Islet precursor cell (in vitro differentiated cells): Measurements from ENCODE around the gene VAT1.

Experiments
- DNase-seq: peaks from one replicate; pipeline ENCODE4 v3.0.0-alpha.2; 2018

The VAT1 gene

DNA sequence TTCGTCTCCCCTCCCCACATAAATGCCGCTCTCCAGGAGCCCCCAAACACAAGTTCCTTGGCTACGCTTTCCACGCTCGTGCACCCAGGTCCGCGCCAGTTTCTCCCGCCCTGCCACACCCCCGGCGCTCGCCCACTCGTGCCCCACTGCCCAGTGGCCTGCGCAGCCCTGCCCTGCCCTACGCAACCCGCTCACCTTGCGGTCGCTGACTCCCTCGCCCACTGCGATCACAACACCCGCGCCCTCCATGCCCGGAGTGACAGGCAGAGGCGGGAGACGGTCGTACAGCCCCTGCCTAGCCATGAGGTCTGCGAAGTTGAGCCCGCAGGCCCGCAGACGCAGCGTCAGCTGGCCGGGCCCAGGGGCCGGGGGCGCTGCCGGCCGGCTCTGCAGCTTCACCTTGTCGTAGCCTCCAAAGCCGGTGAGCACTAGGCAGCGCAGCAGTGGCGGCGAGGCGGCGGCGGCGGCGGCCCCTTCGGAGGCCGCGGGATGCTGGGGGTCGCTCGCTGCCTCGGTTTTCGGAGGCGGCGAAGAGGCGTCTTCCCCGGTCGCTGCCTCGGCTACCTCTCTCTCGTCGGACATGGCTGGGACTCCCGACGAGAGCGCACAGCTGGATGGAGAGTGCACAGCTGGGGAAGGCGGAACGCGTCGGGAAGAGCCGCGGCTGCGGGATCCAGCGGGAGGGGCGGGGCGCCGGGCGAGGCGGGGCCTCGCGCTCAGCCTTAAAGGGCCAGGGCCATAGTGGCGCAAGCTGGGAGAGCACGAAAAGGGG lies at the start of gene VAT1:
VAT1 (minus strand) TSS at position 645 of the 772 bp plus-strand sequence; CDS start at position 582, 63 bp downstream.
- peak; percentile 92 for DNase-seq

DNA sequence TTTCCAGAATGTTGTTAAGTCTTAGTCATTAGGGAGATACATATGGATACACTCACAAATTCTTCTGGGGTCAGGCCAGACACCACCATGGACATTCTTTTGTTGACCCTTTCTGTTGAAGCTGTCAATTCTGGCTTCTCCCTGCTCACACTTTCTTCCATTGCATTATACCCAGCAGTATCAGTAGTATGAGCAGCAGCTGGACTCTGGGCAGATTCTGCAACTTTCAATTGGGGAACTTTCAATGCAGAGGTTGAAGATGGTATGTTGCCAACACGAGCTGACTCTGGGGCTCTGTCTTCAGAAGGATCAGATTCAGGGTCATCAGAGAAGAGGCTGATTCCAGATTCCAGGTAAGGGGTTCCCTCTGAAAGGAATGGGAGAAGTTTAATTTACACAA lies 48.7 kb upstream of the VAT1 start:
- DNase-seq, result no peak

DNA sequence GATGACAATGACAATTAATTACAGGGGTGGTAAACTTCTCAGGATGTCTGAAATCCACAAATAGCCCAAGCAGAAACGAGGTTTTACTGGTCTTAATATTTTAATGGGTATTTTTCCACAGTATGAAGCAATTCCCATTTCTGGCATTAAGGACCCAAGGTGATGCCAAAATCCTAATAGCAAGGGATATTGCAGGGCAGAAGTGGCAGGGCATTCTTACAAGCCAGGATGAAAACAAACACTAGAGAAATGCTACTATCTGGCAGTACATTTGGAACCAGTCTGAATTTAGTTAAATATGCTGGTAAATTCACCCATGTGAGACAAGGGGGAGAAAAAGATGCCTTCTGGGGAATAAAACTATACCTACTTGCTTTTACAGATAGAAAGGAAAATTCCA lies 48.1 kb upstream of the VAT1 start:
- DNase-seq, result no peak

DNA sequence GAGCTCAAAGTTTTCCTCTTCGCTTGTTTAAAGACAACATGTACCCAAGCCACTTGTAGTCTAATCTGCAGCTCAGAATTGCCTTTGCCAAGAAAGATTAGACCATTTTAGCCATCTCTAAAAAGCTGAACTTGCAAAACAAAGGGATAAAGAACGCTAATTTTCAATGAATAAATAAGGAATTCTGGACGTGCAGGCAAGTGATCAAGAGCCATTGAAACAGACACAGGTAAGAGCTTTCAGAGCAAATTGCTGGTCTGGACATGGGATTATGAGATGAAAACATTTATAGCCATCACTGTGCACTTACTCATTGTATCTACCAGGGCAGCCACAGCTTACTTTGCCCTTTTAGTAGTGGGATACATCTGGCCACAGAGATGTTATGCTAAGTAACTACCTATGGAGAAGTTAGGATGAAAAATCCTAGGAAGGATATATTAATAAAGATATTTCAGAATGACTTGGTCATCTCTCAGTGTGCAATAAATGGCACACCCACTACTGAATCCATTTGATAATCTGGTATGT lies 47.2 kb upstream of the VAT1 start:
- no peak for DNase-seq

DNA sequence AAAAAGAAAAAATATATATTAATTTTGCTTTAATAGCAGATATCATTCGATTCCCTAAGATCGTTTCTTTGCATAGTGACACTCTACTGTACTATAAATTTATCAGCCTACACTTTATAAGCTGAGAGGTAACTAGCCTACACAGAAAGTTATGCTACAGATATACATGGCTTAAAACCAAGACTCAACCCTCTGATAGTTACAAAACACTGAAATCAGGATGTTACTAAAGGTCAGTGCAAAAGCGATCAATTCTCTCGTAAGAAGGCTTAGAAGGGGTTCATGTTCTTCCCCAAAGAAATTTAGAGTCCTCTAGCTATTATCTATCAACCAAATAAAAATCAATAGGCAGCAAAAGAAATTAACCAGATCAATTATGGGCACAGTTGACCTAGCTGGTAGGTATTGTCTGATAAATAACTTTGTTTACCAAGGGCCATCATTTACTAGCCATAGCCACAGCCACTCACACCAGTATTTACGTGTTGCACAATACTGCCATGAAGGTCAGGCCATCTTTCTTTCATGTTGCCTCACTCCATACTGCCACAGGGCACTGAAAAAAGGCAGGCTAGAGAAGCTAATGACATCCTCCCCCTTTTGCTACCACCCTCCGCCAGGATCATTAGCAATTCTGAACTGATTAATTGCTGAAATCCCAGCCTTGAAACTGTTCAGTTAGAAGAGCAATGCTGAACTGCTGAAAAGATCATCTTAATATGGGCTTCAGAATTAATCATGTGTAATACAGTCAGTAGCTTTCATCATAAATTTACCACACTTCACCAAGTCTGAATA lies 46.6 kb upstream of the VAT1 start:
- DNase-seq, result no peak

DNA sequence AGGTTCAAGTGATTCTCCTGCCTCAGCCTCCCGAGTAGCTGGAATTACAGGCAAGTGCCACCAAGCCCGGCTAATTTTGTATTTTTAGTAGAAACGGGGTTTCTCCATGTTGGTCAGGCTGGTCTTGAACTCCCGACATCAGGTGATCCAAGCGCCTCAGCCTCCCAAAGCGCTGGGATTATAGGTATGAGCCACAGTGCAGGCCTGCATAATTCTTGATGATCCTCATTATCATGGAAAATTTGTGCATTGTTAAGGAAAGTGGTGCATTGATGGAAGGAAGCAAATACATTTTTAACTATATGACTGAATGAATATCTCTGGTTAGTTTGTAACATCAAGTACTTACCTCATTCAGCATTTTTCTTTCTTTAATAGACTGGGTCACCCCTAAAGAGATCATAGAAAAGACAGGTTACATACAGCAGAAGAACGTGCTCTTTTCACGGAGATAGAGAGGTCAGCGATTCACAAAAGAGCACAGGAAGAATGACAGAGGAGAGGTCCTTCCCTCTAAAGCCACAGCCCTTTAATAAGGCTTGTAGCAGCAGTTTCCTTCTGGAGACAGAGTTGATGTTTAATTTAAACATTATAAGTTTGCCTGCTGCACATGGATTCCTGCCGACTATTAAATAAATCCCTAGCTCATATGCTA lies 40.9 kb upstream of the VAT1 start:
- DNase-seq, result no peak

DNA sequence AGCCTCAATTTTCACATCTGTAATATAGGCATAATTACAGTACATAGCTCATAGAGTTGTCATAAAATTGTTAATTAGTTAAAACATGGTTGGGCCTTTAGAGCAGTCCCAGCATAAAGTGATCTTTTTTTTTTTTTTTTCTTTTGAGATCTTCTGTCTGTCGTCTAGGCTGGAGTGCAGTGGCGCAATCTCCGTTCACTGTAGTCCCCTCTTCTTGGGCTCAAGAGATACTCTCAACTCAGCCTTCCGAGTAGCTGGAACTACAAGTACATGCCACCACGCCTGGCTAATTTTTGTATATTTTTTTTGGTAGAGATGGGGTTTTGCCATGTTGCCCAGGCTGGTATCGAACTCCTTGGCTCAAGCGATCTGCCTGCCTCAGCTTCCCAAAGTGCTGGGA lies 33.9 kb upstream of the VAT1 start:
- no peak for DNase-seq

DNA sequence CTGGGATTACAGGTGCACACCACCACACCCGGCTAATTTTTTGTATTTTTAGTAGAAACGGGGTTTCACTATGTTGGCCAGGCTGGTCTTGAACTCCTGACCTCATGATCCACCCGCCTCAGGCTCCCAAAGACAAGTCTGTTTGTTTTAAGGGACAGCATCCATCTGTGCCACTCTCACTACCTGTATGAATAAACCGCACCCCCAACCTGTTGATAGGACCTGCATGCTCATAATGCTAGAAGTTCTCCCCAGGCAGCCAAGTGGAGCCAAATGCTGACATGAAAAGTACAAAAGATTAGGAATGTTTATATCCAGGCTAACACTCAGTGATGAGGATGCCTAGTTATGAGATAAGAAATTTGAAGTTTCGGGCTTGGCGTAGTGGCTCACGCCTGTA lies 30.8 kb upstream of the VAT1 start:
- DNase-seq, result peak; percentile 14

DNA sequence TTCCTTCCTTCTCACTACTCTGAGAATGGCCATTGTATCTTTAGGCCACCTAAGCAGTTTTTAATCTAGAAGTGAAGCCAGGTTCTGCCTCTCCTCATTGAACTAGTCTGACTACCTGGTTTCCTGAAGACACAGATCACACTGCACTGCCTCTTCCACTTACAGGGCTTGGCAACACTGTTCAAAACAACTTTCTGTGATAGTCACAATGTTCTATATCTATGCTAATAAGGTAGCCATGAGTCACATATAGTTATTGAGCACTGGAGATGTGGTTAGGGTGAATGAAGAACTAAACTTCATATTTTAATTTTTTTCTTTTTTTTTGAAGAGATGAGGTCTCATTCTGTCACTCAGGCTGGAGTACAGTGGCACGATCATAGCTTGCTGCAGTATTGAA lies 29.8 kb upstream of the VAT1 start:
- DNase-seq, result peak; percentile 21

DNA sequence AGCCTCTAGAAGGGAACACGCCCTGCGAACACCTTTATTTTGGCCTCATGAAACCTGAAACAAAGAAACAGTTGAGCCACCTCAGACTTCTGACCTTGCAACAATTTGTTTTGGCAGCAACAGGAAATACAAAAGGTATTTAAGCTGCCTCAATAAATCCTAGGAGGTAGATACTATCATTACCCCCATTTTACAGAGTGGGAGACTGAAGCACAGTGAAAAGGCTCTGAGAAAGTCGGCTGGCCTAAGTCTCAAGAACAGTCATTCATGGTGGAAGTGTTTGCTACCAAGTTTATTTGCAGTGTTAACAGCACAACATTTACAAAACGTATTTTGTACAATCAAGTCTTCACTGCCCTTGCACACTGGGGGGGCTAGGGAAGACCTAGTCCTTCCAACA lies 21.8 kb upstream of the VAT1 start:
- DNase-seq, result no peak

DNA sequence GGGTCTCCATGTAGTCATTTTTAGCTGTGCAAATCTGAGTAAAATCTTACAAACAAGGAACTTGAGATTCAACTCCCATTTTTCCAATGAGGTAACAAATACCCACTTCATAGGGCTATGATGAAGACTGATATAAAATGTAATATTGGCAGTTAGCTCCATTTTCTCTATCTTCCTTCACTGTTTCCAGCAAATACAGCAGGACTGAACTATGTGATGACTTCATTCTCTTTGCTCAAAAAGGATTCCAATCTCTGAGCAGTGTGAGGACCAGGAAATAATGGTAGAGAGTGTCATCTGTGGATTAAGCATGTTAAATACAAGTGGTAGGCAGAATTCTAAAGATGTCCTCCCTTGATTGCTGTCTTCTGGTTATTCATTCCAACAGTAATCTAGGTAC lies 21.1 kb upstream of the VAT1 start:
- DNase-seq, result no peak

DNA sequence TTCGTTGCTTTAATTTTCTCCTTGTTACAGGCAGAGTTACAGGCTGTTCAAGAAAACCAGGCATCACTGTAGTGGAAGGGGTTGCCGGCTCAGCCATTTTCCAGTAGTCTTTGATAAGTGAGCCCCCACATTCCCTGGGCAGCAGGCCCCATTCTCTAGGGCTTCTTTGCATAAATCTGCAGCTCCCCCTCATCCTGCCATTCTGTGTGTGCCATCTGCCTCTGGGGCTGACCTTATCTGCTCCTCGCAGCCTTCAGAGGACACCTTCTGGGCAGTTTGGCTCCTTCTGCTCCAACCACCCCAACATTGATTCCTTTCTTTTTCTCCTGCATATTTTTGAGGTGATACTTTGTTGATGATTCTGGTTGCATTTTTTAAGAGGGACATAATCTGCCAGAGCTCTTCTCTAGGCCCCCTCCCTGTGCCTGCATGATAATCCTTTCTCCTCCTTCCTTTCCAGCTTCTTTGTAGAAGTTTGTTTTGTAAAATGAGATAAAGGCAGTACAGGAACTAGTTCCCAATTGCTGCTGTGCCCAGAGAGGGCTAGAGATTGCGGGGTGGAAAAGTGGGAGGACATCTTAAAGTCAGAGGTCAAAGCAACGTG lies 19.9 kb upstream of the VAT1 start:
- no peak for DNase-seq

DNA sequence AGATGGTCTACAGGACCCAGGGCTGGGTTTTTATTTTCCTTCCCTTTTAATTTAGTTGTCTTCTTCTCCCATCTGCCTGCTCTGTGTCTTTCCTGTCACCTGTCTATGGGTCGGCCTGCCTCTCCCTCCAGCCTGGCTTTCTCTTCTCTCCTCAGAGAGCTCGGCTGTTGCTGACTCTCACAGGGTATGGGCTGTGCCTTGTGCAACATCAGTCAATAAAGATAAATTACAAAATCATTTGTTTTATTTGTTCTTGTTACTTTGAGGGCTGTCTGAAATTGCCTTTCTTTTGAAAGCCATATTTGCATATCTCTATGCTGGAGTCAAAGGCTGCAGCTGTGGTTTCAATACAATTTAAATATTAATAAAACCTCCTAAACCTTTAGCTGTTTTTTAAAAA lies 18.5 kb upstream of the VAT1 start:
- DNase-seq, result no peak

DNA sequence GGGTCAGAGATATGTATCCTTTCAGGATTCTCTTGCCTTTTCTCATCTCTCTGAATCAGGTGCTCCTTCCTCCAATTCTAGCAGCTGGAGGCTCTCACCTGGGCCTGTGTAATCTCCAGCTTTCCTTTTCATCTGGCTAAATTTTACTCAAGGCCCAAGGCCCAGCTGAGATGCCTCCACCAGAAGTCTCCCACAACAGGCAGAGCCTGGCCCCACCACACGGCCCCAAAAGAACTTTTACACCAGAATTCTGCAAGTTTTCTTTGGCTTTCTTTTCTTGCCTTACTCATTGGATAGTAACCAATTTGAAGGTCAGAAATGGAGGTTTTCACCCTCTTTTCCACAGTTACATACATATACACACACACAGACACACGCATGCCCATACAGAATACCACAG lies 17.5 kb upstream of the VAT1 start:
- DNase-seq, result no peak

DNA sequence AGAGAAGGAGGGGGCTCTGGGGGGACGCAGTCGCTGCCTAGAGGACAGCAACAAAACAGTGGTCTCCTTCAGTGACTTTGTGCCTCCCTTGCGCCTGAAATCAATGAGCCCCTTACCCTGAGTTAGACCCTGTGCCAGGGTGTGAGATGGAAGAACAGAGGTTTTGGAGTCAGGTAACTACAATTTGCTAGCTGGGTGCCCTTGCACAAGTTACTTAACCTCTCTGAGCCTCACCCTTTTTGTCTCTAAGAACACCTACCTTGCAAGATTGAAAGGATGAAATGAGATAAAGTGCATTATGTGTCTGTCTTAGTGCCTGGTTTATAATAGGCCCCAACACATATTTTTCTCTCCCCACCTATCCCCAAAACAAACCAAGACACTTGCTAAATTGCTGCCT lies 12.7 kb upstream of the VAT1 start:
- no peak for DNase-seq

DNA sequence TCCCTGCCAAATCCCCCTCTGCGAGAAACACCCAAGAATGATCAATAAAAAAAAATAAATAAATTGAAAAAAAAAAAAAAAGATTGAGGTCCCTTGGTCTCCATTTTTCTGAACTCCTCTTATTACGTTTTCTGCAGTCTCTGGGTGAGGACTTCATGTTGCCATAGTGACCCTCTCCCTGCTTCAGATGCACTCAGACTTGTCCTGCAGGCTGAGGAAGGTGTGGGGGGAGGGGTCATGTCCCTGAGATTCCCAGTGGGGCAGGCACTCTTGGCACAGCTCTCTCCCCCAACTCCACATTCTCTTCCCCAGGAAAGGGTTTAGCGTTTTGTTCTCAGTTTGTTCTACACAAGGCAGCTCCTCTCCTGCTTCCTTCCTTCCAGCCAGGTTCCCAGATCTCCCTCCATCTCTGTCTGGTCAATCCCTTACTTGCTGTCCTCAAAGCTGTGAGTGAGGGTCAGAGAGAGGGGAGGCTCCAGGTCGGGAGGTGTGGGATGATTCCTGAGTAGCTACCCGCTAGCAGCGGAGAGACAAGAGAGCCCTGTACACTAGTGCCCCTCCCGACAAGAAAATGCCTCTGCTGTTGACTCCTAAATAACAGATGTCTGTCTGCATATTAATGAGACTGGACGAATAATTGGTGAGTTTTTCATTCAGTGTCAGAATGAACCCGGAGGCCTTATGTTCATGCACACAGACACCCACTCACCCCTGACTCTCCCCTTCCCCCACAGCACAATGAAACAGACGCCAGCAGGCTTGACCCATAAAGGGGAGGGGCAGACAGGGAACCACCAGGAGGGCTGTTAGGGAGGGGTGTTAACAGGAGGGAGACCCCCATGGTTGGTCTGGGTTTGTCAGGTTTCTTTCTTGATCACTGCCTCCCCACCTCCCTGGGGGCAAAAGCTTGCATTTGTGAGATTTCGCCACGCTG lies 12.0 kb upstream of the VAT1 start:
- peak; percentile 88 for DNase-seq

DNA sequence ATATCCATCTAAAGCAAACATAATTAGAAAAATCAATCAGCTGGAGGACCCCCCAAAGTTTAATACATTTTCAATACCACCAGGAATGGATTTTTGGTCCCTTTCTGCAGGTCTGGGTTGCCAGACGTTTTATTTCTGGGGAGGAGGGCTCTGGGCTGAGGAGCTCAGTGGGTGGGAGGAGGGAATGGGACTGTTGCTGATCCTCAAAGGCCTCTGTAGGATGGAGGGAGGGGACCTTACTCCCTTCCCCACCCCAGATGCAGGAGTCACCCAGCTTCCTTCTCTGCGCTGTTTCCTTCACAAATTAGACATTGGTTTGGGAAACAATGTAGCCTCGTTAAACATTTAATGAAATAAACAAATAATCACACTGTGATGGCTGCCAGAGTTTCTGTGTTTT lies 9.5 kb upstream of the VAT1 start:
- no peak for DNase-seq

DNA sequence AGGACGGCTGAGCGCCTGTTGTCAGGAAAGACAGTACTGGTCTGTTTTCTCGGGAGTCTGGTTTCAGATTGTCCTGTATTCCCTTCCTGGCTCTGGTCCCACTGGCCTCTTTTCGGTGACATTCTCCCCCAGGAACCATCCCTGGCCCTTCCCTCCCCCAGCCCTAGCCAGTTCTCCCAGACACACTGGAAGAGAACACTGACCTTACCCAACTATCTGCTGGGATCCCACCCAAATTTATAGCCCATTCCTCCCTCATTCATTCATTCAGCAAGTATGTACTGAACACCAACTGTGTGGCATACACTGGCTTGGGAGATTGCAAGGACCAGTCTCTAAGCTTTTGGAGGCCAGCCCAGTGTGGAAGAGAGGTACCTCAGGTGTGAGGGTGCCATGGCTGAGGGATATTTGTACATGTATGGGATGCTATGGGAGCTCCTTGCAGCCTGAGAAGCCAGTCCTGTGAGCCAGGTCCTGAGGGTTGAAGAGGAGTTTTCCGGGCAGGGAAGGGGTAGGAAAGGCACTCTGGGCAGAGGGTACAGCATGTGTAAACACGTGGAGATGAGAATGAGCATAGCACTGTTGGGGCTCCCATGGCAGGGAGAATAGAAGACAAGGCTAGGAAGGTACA lies 8.1 kb upstream of the VAT1 start:
- no peak for DNase-seq

DNA sequence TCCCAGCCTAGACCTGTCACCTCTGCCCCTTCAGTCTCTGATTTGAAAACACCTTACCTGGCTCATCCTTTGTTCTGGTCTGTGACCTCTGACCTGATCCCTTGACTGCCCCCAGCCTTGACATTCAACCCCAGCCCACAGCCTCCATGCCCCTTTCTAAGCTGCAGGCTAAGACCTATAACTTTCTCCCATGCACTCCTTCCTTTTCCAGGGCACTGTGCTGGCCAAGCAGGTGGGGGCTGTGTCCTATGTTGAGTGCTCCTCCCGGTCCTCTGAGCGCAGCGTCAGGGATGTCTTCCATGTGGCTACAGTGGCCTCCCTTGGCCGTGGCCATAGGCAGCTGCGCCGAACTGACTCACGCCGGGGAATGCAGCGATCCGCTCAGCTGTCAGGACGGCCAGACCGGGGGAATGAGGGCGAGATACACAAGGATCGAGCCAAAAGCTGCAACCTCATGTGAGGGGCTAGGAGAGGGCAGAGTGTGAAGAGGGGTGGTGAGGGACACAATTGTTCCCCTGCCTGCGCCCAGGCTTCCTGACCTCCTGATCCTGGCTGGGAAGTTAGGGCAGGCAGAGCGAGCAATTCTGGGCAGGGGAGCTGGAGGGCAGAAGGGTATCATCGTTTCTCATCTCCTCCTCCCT lies 6.2 kb upstream of the VAT1 start:
- no peak for DNase-seq

DNA sequence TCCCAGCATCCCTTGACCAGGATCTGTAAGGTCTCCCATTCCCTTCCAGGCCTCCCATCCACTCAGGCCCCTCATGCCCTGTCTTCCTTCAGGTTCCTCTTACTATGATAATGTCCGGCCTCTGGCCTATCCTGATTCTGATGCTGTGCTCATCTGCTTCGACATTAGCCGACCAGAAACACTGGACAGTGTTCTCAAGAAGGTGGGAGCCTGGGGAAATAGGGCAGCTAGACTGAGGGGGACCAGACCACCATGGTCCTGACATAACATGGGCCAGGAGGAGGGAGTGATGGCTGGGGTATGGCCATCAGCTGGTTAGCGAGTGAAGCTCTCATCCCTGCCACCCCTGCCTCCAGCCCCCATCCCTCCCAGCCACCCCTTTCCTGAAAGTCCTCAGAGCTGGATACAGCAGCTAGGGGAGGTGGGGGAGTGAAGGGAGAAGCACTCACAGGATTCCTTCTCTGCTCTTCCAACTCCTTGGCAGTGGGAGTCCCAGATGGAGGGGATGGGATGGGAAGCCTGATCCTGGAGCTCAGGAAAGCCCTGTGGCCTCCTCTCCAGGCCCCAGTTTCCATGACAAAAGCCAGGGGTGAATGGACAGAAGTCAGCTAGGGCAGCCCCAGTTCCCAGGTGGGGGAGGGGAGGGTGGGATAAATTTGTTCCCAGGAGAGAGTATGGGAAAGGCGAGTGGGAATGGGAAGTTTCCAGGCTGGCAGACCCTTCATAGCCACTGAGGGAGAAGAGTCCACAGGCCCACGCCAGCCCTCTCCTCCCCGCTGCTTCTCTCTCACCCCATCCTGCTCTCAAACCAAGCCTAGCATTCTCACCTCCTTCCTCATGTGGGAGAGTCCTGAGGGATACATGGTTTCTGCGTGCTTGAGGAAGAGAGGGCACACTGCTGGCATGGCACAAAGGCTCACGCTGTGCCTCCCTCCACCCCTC lies 5.2 kb upstream of the VAT1 start:
- no peak for DNase-seq
